Adipocyte (in vitro differentiated cells): ENCODE results near the gene APBA1.
A peak's percentile ranks its signal among the peaks of the same experiment; 100 is the strongest.

ENCODE experiments used
- DNase-seq: peaks from one replicate; pipeline ENCODE4 v3.0.0-alpha.2; 2015; ENCODE audit warnings: low read depth
- H3K27me3 ChIP-seq: replicated peaks from 2 replicates; pipeline ENCODE4 v1.7.0; 2013; ENCODE audit warnings: mild to moderate bottlenecking, low read length, moderate library complexity; ENCODE audit not compliant: control insufficient read depth, insufficient read depth
- H3K36me3 ChIP-seq: 2 replicates; pipeline ENCODE4 v1.7.0; 2013; ENCODE audit warnings: low read length, mild to moderate bottlenecking, moderate library complexity; ENCODE audit not compliant: control insufficient read depth, insufficient read depth, severe bottlenecking
- H3K4me1 ChIP-seq: 2 replicates; pipeline ENCODE4 v1.7.0; 2013; ENCODE audit warnings: mild to moderate bottlenecking, low read length, moderate library complexity; ENCODE audit not compliant: control insufficient read depth, insufficient read depth
- H3K4me3 ChIP-seq: 2 replicates; pipeline ENCODE4 v1.7.0; 2013; ENCODE audit warnings: mild to moderate bottlenecking, low read length, moderate library complexity
- H3K9ac ChIP-seq: 2 replicates; pipeline ENCODE4 v1.7.0; 2013; ENCODE audit warnings: mild to moderate bottlenecking, low read length, moderate library complexity
- H3K9me3 ChIP-seq: 2 replicates; pipeline ENCODE4 v1.7.0; 2013; ENCODE audit warnings: mild to moderate bottlenecking, low read length, moderate library complexity; ENCODE audit not compliant: control insufficient read depth

The APBA1 gene

DNA sequence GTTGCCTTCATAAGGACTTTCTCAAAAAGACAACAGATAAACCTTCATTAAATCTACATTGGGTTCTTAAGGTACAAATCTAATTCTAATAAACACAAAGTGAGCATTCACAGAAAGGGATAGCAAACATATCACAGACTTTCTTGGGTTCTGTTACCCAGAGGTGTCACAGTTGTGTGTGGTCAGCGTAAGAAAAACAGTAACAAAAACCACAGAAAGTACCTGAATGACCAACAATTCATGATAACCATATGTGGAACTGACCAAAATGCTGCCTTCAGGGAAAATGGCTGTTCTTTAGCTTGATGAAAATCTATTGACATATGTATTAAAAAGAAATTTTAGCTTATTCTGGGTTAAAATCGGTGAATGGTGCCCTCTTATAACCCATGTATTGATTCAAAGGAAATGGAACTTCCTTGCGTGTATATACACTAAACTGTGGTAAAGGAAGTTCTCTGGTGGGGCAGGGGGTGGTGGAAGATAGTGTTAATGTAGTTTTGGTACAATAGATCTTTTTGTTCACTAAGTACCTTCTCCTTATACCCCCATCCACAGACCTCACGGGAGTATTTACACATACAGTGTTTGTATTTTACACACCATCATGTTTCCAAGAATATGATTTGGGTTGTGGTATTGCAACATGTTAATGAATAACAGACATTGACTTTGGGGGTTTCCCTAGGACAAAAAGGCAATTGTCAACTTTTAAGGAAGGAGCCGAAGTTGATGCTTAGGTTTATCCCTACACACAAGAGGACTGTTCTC is 152.5 kb downstream of the APBA1 start:
- Histone ChIP-seq H3K4me3 (no peak overlapping the region), H3K36me3 (no peaks in the 10 kb centered on the region), H3K9me3 (no peaks in the 10 kb centered on the region), H3K4me1 (no peaks in the 10 kb centered on the region), H3K9ac (no peak overlapping the region), H3K27me3 (no peaks in the 10 kb centered on the region)
- DNase-seq: peak; percentile 15

DNA sequence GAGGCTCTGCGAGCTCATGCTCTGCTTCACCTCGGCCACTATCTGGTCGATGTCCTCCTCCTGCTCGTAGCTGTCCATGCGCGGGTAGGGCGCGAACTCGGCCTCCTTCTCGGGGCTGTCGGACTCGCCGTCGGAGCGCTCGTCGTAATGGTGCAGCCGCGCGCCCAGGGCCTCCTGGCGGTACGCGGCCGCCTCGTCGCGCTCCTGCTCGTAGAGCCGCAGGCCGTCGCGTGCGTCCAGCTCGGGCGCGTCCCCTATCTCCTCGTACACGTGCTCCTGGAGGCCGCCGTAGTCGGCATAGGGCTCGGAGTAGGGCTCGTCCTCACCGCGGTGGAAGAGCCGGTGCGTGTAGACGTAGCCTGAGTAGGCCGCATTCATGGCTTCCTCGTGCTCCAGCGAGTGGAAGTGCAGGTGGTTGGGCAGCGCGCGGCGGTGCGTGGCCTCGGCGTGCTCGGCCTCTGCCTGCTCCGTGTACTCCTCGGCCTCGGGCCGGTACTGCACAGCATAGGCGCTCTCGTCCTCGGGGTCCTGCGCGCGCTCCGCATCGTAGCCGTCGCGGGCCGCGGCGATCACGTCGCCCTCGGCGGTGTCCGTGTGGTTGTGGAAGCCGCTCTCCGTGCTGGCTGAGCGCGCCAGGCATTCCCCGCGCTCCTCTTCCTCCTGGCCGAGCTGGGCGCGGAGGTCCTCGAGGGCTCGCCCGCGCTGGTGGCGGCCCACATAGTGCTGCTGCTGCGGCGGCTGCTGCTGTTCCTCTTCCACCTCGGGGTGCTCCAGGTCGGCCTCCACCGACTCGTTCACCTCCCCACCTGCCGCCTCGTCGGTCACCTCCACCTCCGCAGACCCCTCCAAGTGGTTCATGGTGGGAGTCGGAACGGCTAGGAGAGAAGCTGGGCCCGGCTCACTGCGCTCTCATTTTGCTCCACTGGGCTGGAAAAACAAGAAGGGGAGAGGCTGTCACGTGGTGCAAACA is 155.5 kb downstream of the APBA1 start:
- H3K4me3 ChIP-seq: no peak overlapping the region
- H3K9me3 ChIP-seq: no peaks in the 10 kb centered on the region
- no peak overlapping the region for H3K9ac ChIP-seq
- H3K4me1 ChIP-seq: no peaks in the 10 kb centered on the region
- H3K27me3 ChIP-seq: no peaks in the 10 kb centered on the region
- H3K36me3 ChIP-seq: no peaks in the 10 kb centered on the region
- DNase-seq: no peak

DNA sequence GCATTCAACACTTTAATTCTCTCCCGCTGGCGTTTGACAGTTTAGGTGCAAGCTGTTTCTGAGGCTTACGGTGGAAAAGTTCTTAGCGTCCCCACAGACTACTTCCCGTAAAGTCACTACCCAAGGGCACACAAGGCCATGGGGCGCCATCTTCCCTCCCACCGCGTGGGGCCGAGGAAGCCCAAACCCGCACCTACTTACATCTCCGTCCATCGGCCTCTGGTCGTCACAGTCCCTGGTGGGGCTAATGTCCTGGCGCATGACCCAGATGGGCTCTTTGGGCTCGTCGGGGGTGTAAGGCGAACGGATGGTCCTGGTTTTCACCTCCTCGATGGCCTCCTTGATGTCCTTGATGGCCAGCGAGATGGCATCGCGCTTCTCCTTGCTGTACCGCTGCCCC is 156.4 kb downstream of the APBA1 start:
- H3K9me3 ChIP-seq: no peaks in the 10 kb centered on the region
- H3K27me3 ChIP-seq: no peaks in the 10 kb centered on the region
- H3K4me3 ChIP-seq: no peak overlapping the region
- no peaks in the 10 kb centered on the region for H3K36me3 ChIP-seq
- no peak for DNase-seq
- no peak overlapping the region for H3K9ac ChIP-seq
- no peaks in the 10 kb centered on the region for H3K4me1 ChIP-seq

- DNase-seq: no peak
- Histone ChIP-seq H3K4me1 (no peaks in the 10 kb centered on the region), H3K36me3 (no peaks in the 10 kb centered on the region), H3K27me3 (no peaks in the 10 kb centered on the region), H3K9me3 (no peaks in the 10 kb centered on the region), H3K4me3 (no peak overlapping the region), H3K9ac (no peak overlapping the region)
Measured at GRCh38 chr9:69513141-69513820, 158.9 kb downstream of the APBA1 start.

DNA sequence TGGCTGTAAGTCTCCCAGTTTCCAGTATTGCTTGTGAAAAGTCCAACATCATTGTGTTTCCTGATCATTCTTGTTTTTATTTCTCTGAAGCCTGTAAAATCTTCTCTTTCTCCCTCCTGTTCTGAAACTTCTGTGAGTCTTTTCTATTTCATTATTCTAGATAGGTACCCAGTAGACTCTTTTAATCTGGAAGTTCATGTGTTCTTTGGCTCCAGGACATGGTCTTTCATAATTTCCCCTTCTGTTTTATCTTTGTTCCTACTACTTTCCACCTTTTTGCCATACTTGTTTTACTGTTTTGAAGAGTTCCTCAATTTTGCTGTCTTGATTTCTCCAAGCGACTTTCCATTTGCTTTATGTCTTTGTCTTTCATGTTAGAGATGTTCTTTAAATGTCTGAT is 168.1 kb downstream of the APBA1 start:
- Histone ChIP-seq H3K27me3 (no peaks in the 10 kb centered on the region), H3K36me3 (no peaks in the 10 kb centered on the region), H3K4me1 (peaks cover 18% of the 10 kb centered on the region), H3K4me3 (no peak overlapping the region), H3K9me3 (no peaks in the 10 kb centered on the region), H3K9ac (no peak overlapping the region)
- DNase-seq: no peak

- DNase-seq: peak; percentile 56
- Histone ChIP-seq H3K4me1 (peaks cover 18% of the 10 kb centered on the region), H3K36me3 (no peaks in the 10 kb centered on the region), H3K4me3 (no peak overlapping the region), H3K27me3 (no peaks in the 10 kb centered on the region), H3K9ac (no peak overlapping the region), H3K9me3 (no peaks in the 10 kb centered on the region)
Measured at GRCh38 chr9:69502671-69503301, 169.4 kb downstream of the APBA1 start.

GRCh38 chr9:69500896-69501295 is 171.3 kb downstream of the APBA1 start:
- DNase-seq: no peak
- H3K36me3 ChIP-seq: no peaks in the 10 kb centered on the region
- H3K9ac ChIP-seq: no peak overlapping the region
- H3K27me3 ChIP-seq: no peaks in the 10 kb centered on the region
- H3K4me3 ChIP-seq: no peak overlapping the region
- H3K4me1 ChIP-seq: peaks cover 18% of the 10 kb centered on the region
- no peaks in the 10 kb centered on the region for H3K9me3 ChIP-seq

- H3K4me3 ChIP-seq: no peak overlapping the region
- H3K9me3 ChIP-seq: no peaks in the 10 kb centered on the region
- DNase-seq: no peak
- H3K36me3 ChIP-seq: no peaks in the 10 kb centered on the region
- H3K27me3 ChIP-seq: no peaks in the 10 kb centered on the region
- peaks cover 18% of the 10 kb centered on the region for H3K4me1 ChIP-seq
- H3K9ac ChIP-seq: no peak overlapping the region
Measured at GRCh38 chr9:69499959-69500358, 172.2 kb downstream of the APBA1 start.

- no peaks in the 10 kb centered on the region for H3K27me3 ChIP-seq
Measured at GRCh38 chr9:69499407-69499806, 172.8 kb downstream of the APBA1 start.

GRCh38 chr9:69498470-69498869 is 173.7 kb downstream of the APBA1 start:
- Histone ChIP-seq H3K27me3 (no peaks in the 10 kb centered on the region), H3K4me1 (peaks cover 18% of the 10 kb centered on the region), H3K36me3 (no peaks in the 10 kb centered on the region), H3K9ac (no peak overlapping the region), H3K4me3 (no peak overlapping the region), H3K9me3 (no peaks in the 10 kb centered on the region)
- no peak for DNase-seq

More at GRCh38 chr9:69499407-69499806, 172.8 kb downstream of the APBA1 start:
- no peaks in the 10 kb centered on the region for H3K36me3 ChIP-seq
- H3K4me1 ChIP-seq: peaks cover 18% of the 10 kb centered on the region
- no peak overlapping the region for H3K9ac ChIP-seq
- no peaks in the 10 kb centered on the region for H3K9me3 ChIP-seq
- H3K4me3 ChIP-seq: no peak overlapping the region
- no peak for DNase-seq
